GM18499 (cell line): Measurements from ENCODE around the gene RAB3D.
"Not testable (repeated sequence)": the region's sequence is repeated elsewhere in the genome, so short reads cannot be mapped to it uniquely, and the experiment has no call there.

Experiments used
- ATAC-seq: cut with Tn5 transposase; IDR thresholded peaks from one replicate; pipeline ENCODE4 v1.9.1; 2021; ENCODE audit warnings: moderate number of reproducible peaks; ENCODE audit not compliant: insufficient read depth, unreplicated experiment

Gene RAB3D, protein sequence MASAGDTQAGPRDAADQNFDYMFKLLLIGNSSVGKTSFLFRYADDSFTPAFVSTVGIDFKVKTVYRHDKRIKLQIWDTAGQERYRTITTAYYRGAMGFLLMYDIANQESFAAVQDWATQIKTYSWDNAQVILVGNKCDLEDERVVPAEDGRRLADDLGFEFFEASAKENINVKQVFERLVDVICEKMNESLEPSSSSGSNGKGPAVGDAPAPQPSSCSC

GRCh38 chr19:11339254-11340098 lies at the start of gene RAB3D:
Gene RAB3D (minus strand): TSS chr19:11339657. CDS start chr19:11337399, 2,258 bp downstream.
- no peak for ATAC-seq

DNA sequence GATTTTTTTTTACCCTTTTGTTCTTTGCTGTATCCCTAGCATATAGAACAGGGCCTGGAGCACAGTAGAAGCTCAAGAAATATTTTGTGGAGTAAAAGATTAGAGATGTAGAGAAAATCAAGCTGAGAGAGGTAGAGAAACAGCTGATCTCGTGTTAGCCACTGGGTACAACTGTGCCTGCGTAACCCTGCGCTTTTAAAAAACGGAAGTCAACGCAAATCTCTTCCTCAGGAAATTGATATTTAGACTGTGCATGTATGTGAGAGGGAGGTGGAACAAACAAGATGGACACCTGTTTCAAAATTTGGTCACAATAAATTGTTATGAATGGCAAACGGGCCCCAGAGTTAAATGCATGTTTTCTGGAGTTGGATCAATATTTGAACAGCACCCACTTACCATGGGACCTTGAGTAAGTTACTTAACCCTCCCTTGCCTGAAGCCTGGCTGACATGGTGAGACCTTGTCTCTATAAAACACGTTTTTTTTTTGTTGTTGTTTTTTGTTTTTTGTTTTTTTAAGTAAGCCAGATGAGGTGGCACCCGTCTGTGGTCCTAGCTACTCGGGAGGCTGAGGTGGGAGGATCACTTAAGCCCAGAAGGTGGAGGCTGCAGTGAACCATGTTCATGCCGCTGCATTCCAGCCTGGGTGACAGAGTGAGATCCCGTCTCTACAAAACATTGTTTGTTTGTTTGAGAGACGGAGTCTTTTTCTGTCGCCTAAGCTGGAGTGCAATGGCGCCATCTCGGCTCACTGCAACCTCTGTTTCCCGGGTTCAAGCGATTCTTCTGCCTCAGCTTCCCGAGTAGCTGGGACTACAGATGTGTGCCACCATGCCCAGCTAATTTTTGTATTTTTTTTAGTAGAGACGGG lies 47.9 kb upstream of the RAB3D start:
- no peak for ATAC-seq

GRCh38 chr19:11384778-11385129 lies 45.3 kb upstream of the RAB3D start:
- no peak for ATAC-seq

GRCh38 chr19:11383706-11384048 lies 44.2 kb upstream of the RAB3D start:
- no peak for ATAC-seq

GRCh38 chr19:11382898-11383705 lies 43.6 kb upstream of the RAB3D start:
- ATAC-seq, result no peak

- peak; percentile 45 for ATAC-seq
Observed at GRCh38 chr19:11380653-11381537, 41.4 kb upstream of the RAB3D start.

- ATAC-seq, result no peak
Observed at GRCh38 chr19:11379857-11380350, 40.4 kb upstream of the RAB3D start.

DNA sequence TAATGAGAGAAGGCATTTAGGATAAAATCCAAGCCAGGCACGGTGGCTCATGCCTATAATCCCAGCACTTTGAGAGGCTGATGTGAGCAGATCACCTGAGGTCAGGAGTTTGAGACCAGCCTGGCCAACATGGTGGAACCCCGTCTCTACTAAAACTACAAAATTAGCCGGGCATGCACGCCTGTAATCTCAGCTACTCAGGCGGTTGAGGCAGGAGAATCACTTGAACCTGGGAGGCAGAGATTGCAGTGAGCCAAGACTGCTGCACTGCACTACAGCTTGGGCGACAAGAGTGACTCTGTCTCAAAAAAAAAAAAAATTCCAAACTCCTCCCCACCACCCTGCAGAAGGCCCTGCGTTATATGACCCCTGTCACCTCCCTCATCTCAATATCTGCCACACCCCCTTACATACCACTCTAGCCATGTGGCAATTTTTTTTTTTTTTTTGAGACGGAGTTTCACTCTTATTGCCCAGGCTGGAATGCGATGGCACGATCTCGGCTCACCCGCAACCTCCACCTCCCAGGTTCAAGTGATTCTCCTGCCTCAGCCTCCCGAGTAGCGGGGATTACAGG lies 39.9 kb upstream of the RAB3D start:
- not testable (repeated sequence) for ATAC-seq

DNA sequence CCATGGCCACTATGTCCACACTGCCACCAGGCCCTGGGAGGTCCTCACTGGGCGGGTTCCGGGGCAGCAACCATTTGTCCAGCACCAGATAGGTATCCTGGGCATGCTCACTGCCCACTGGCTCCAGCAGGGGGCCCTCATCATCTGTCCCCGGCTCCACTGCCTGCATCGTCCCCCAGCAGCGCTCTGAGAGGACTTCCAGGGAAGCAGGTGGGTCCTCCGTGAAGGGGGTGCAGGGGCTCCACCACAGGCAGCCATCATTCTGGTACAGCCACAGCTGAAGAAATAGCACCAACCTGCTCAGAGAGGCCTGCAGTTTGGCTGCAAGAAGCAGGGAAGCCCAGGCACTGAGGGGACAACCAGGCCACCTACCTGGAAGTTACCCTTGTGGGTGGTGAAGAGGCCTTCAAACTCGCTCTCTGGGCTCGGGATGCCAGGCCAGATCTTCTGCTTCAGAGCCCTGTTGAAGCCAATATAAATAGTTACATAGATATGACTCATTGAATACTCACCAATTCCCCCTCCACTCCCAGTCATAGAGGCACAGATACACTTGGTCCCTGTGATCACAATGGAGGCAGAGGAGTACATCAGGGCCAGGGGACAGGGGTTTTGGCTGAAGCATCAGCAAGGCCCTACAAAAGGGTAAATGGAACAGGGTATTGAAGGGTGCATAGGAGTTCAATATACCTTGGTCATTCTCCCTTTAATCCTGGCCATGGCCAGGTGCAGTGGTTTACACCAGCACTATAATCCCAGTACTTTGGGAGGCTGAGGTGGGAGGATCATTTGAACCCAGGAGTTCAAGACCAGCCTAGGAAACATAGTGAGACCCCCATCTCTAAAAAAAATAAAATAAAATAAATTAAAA lies 39.1 kb upstream of the RAB3D start:
- no peak for ATAC-seq

DNA sequence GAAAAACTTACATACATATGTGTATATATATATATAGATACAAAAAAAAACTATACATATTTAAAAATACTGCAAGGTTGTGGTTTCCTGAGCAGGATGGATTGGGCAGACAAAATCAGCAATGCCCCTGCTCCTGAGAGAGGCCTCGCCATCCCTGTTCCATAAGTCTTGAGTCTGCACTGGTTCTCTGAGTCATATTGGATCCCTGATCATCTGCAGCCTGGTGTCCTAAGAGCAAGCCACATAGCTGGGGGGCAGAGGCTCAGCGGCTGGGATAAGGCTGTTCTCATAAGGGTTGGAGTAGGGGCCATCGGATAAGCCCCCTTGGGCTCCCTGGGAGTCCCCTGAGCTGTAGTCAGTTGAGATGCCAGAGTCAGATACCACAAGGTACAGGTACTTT lies 38.3 kb upstream of the RAB3D start:
- no peak for ATAC-seq

GRCh38 chr19:11377237-11377636 lies 37.8 kb upstream of the RAB3D start:
- ATAC-seq, result no peak

DNA sequence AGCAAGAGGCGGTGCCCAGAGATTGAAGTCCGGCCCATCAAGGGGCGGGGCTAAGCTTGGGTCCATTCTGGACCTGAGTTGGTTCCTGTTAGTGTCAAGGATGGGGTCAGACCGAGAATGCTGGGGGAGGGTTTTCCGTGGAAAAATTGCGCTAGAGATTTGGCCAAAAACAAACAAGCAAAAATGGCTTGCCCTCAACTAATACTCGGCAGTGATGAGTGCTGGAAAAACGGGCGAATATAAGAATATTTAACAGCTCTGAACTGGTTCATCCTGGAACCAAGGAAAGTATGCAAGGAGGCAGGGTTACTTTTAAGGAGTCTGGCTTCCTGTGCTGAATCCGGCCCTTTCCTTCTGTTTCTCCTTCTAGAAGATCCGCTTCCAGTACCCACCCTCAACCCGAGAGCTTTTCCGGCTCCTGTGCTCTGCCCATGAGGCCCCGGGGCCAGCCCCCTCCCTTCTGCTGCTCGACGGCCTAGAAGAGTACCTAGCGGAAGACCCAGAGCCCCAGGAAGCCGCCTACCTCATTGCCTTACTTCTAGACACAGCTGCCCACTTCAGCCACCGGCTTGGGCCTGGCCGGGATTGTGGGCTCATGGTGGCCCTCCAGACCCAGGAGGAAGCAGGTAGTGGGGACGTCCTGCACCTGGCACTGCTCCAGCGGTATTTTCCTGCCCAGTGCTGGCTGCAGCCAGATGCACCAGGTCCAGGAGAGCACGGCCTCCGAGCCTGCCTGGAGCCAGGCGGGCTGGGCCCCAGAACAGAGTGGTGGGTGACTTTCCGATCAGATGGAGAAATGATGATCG lies 35.9 kb upstream of the RAB3D start:
- ATAC-seq, result no peak

- ATAC-seq, result peak; percentile 66
Observed at GRCh38 chr19:11374433-11375142, 35.1 kb upstream of the RAB3D start, which contains the start of gene SWSAP1. Gene SWSAP1 (plus strand): TSS chr19:11374666. CDS start chr19:11374681, 15 bp downstream.

GRCh38 chr19:11373885-11374432 lies 34.5 kb upstream of the RAB3D start:
- no peak for ATAC-seq

DNA sequence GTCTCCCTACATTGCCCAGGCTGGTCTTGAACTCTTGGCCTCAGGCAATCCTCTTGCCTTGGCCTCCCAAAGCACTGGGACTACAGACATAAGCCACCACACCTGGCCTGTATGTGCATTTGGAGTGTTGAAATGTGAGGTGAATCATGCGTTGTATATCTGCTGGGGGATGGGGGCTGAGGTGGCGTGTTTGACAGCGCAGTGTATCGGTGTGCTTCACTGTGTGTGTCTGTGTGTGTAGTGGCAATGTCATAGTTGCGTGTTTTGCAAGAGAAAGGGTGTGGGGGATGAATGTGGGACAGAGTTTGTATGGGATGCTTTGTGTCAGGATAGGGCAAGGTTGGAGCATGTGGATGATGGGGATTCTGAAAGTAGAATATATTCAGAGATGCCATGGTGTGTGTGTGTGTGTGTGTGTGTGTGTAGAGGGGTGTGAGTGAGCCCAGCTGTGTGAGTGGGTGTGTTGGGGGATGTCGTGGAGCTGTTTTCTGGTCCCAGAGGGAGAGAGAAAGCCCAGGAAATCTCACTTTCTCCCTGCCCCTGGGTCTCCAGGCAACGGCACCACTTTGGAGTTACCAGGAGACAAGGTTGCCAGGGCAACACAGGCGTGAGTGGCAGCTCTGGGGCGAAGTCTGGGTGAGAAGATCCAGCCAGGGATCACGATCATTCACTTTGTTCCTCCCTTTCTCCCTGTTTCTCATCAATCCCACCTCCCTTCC lies 33.9 kb upstream of the RAB3D start:
- no peak for ATAC-seq
